ENCODE results near the gene SLC12A8. TPM values are rescaled to one million over a fixed set of nuclear protein-coding genes. Genes with fewer than 3 reads are reported as not detected.

Gene SLC12A8
- total RNA-seq, 4 donors from 2014 or later: 5.4 to 10.5 (median 6.8) TPM

GRCh38 chr3:125238759-125239158 lies 26.2 kb upstream of the SLC12A8 start:
- no peak for TF ChIP-seq CTCF (IDR thresholded peaks at IDR 0.05)
- TF ChIP-seq POLR2AphosphoS5 (IDR thresholded peaks at IDR 0.05): no peak
- no peak for TF ChIP-seq EP300 (IDR thresholded peaks at IDR 0.05; ENCODE audit: low read depth)
- TF ChIP-seq POLR2A (IDR thresholded peaks at IDR 0.05): no peak
- no peak overlapping the region for H3K4me3 ChIP-seq
- intact Hi-C loops (cut with DNase I; ENCODE audit: low total_unique reads) (no loop called here), in situ Hi-C loops (cut with MboI; ENCODE audit: low pct_ligation_motif_present in 1 of 4, low pct_unique_long_range_greater_than_20kb in 1 of 4, low sequenced_read_pairs in 3 of 4) (no loop called here)
- no peaks in the 10 kb centered on the region for H3K27me3 ChIP-seq
- no peaks in the 10 kb centered on the region for H3K36me3 ChIP-seq
- no peaks in the 10 kb centered on the region for H3K4me1 ChIP-seq
- 81 to 85% methylated on average over 3 of the region's 3 CpGs for WGBS, 2 donors (ENCODE audit: low coverage in 1 of 2)
- H3K27ac ChIP-seq: no peak overlapping the region
- DNase-seq: no peak
- H3K9me3 ChIP-seq: no peaks in the 10 kb centered on the region

GRCh38 chr3:125236331-125236903 lies 23.9 kb upstream of the SLC12A8 start:
- no peak for DNase-seq
- TF ChIP-seq CTCF (IDR thresholded peaks at IDR 0.05): no peak
- no peak for TF ChIP-seq POLR2A (IDR thresholded peaks at IDR 0.05)
- TF ChIP-seq POLR2AphosphoS5 (IDR thresholded peaks at IDR 0.05): no peak
- no peak for TF ChIP-seq EP300 (IDR thresholded peaks at IDR 0.05; ENCODE audit: low read depth)
- Histone ChIP-seq H3K27me3 (no peaks in the 10 kb centered on the region), H3K9me3 (no peaks in the 10 kb centered on the region), H3K36me3 (peaks cover 0 to 9% (median 0%) of the 10 kb centered on the region in 4 donors), H3K27ac (no peak overlapping the region), H3K4me1 (no peaks in the 10 kb centered on the region), H3K4me3 (no peak overlapping the region)
- intact Hi-C loops (cut with DNase I; ENCODE audit: low total_unique reads): no loop called here
- 69 to 73% methylated on average over 6 of the region's 6 CpGs for WGBS, 2 donors (ENCODE audit: low coverage in 1 of 2)
- in situ Hi-C loops (cut with MboI; ENCODE audit: low pct_ligation_motif_present in 1 of 4, low pct_unique_long_range_greater_than_20kb in 1 of 4, low sequenced_read_pairs in 3 of 4): no loop called here

- H3K4me1 ChIP-seq: no peaks in the 10 kb centered on the region
- DNase-seq: no peak
- no peak for TF ChIP-seq POLR2AphosphoS5 (IDR thresholded peaks at IDR 0.05)
- peaks cover 0 to 9% (median 0%) of the 10 kb centered on the region in 4 donors for H3K36me3 ChIP-seq
- 93 to 100% methylated on average over 1 of the region's 1 CpG for WGBS, 2 donors (ENCODE audit: low coverage in 1 of 2)
- H3K27me3 ChIP-seq: no peaks in the 10 kb centered on the region
- intact Hi-C loops (cut with DNase I; ENCODE audit: low total_unique reads) (no loop called here), in situ Hi-C loops (cut with MboI; ENCODE audit: low pct_ligation_motif_present in 1 of 4, low pct_unique_long_range_greater_than_20kb in 1 of 4, low sequenced_read_pairs in 3 of 4) (no loop called here)
- no peak overlapping the region for H3K27ac ChIP-seq
- no peaks in the 10 kb centered on the region for H3K9me3 ChIP-seq
- H3K4me3 ChIP-seq: no peak overlapping the region
Observed at GRCh38 chr3:125234831-125235230, 22.3 kb upstream of the SLC12A8 start.

- Histone ChIP-seq H3K27ac (no peak overlapping the region), H3K9me3 (no peaks in the 10 kb centered on the region), H3K4me3 (no peak overlapping the region), H3K27me3 (no peaks in the 10 kb centered on the region), H3K4me1 (no peaks in the 10 kb centered on the region), H3K36me3 (peaks cover 0 to 9% (median 0%) of the 10 kb centered on the region in 4 donors)
- 88 to 100% methylated on average over 2 to 3 of the region's 3 CpGs for WGBS, 2 donors (ENCODE audit: low coverage in 1 of 2)
- TF ChIP-seq EP300 (IDR thresholded peaks at IDR 0.05; ENCODE audit: low read depth): no peak
- TF ChIP-seq CTCF (IDR thresholded peaks at IDR 0.05): no peak
- TF ChIP-seq POLR2A (IDR thresholded peaks at IDR 0.05): no peak
- no peak for TF ChIP-seq POLR2AphosphoS5 (IDR thresholded peaks at IDR 0.05)
- in situ Hi-C loops (cut with MboI; ENCODE audit: low pct_ligation_motif_present in 1 of 4, low pct_unique_long_range_greater_than_20kb in 1 of 4, low sequenced_read_pairs in 3 of 4): no loop called here
- intact Hi-C loops (cut with DNase I; ENCODE audit: low total_unique reads): no loop called here
- no peak for DNase-seq
Observed at GRCh38 chr3:125232401-125232800, 19.9 kb upstream of the SLC12A8 start.

GRCh38 chr3:125231895-125232294 lies 19.3 kb upstream of the SLC12A8 start:
- no peak overlapping the region for H3K27ac ChIP-seq
- H3K36me3 ChIP-seq: peaks cover 0 to 9% (median 0%) of the 10 kb centered on the region in 4 donors
- no peak for DNase-seq
- H3K27me3 ChIP-seq: no peaks in the 10 kb centered on the region
- H3K9me3 ChIP-seq: no peaks in the 10 kb centered on the region
- 83 to 90% methylated on average over 3 of the region's 3 CpGs for WGBS, 2 donors (ENCODE audit: low coverage in 1 of 2)
- no peak for TF ChIP-seq POLR2AphosphoS5 (IDR thresholded peaks at IDR 0.05)
- TF ChIP-seq CTCF (IDR thresholded peaks at IDR 0.05): no peak
- TF ChIP-seq EP300 (IDR thresholded peaks at IDR 0.05; ENCODE audit: low read depth): no peak
- TF ChIP-seq POLR2A (IDR thresholded peaks at IDR 0.05): no peak
- no peaks in the 10 kb centered on the region for H3K4me1 ChIP-seq
- H3K4me3 ChIP-seq: no peak overlapping the region
- in situ Hi-C loops (cut with MboI; ENCODE audit: low pct_ligation_motif_present in 1 of 4, low pct_unique_long_range_greater_than_20kb in 1 of 4, low sequenced_read_pairs in 3 of 4): no loop called here
- intact Hi-C loops (cut with DNase I; ENCODE audit: low total_unique reads): no loop called here
